Adipocyte (in vitro differentiated cells): Measurements from ENCODE around the gene TBC1D4.
"Not testable (repeated sequence)": the region's sequence is repeated elsewhere in the genome, so short reads cannot be mapped to it uniquely, and the experiment has no call there.

Experiments used
- DNase-seq: peaks from one replicate; pipeline ENCODE4 v3.0.0-alpha.2; 2015; ENCODE audit warnings: low read depth
- H3K27me3 ChIP-seq: replicated peaks from 2 replicates; pipeline ENCODE4 v1.7.0; 2013; ENCODE audit warnings: mild to moderate bottlenecking, low read length, moderate library complexity; ENCODE audit not compliant: control insufficient read depth, insufficient read depth
- H3K36me3 ChIP-seq: 2 replicates; pipeline ENCODE4 v1.7.0; 2013; ENCODE audit warnings: low read length, mild to moderate bottlenecking, moderate library complexity; ENCODE audit not compliant: control insufficient read depth, insufficient read depth, severe bottlenecking
- H3K4me1 ChIP-seq: 2 replicates; pipeline ENCODE4 v1.7.0; 2013; ENCODE audit warnings: mild to moderate bottlenecking, low read length, moderate library complexity; ENCODE audit not compliant: control insufficient read depth, insufficient read depth
- H3K4me3 ChIP-seq: 2 replicates; pipeline ENCODE4 v1.7.0; 2013; ENCODE audit warnings: mild to moderate bottlenecking, low read length, moderate library complexity
- H3K9ac ChIP-seq: 2 replicates; pipeline ENCODE4 v1.7.0; 2013; ENCODE audit warnings: mild to moderate bottlenecking, low read length, moderate library complexity
- H3K9me3 ChIP-seq: 2 replicates; pipeline ENCODE4 v1.7.0; 2013; ENCODE audit warnings: mild to moderate bottlenecking, low read length, moderate library complexity; ENCODE audit not compliant: control insufficient read depth

The TBC1D4 gene

GRCh38 chr13:75250526-75251178 lies 231.3 kb downstream of the TBC1D4 start:
- Histone ChIP-seq H3K4me1 (peaks cover 12% of the 10 kb centered on the region), H3K9ac (no peak overlapping the region), H3K36me3 (no peaks in the 10 kb centered on the region), H3K27me3 (no peaks in the 10 kb centered on the region), H3K9me3 (no peaks in the 10 kb centered on the region), H3K4me3 (peak overlapping the region; percentile 50)
- no peak for DNase-seq

- H3K4me3 ChIP-seq, H3K9ac ChIP-seq, DNase-seq, H3K27me3 ChIP-seq, H3K4me1 ChIP-seq, H3K36me3 ChIP-seq, H3K9me3 ChIP-seq: not testable (repeated sequence)
Observed at GRCh38 chr13:75245578-75245977, 236.4 kb downstream of the TBC1D4 start.

GRCh38 chr13:75240240-75240639 lies 241.7 kb downstream of the TBC1D4 start:
- not testable (repeated sequence) for H3K36me3 ChIP-seq, H3K4me1 ChIP-seq, DNase-seq, H3K27me3 ChIP-seq, H3K9me3 ChIP-seq, H3K9ac ChIP-seq, H3K4me3 ChIP-seq

- Histone ChIP-seq H3K9me3 (peaks cover under 1% of the 10 kb centered on the region), H3K4me1 (no peaks in the 10 kb centered on the region), H3K27me3 (no peaks in the 10 kb centered on the region), H3K36me3 (no peaks in the 10 kb centered on the region), H3K9ac (no peak overlapping the region), H3K4me3 (no peak overlapping the region)
- no peak for DNase-seq
Observed at GRCh38 chr13:75236774-75237173, 245.2 kb downstream of the TBC1D4 start.
